Neural crest cell (in vitro differentiated cells): ENCODE results near the gene CPA1. TPM values are rescaled to one million over a fixed set of nuclear protein-coding genes. Genes with fewer than 3 reads are reported as not detected.

Experiments
- DNase-seq: peaks from one replicate; pipeline ENCODE4 v3.0.0; 2021; ENCODE audit warnings: low read depth, mixed read lengths, low spot score
- H3K27ac Mint-ChIP-seq: one replicate; pipeline ENCODE4 v1.8.0; 2021; ENCODE audit warnings: mild to moderate bottlenecking, mixed read lengths; ENCODE audit not compliant: unreplicated experiment
- H3K27me3 Mint-ChIP-seq: 2 replicates; pipeline ENCODE4 v1.8.0; 2021; ENCODE audit warnings: low read depth, mild to moderate bottlenecking, mixed read lengths
- H3K36me3 Mint-ChIP-seq: 2 replicates; pipeline ENCODE4 v1.8.0; 2021; ENCODE audit warnings: low read depth, mild to moderate bottlenecking, mixed read lengths
- H3K4me1 Mint-ChIP-seq: 2 replicates; pipeline ENCODE4 v1.8.0; 2021; ENCODE audit warnings: mixed read lengths
- H3K4me3 Mint-ChIP-seq: one replicate; pipeline ENCODE4 v1.8.0; 2021; ENCODE audit warnings: mild to moderate bottlenecking, mixed read lengths
- H3K9me3 Mint-ChIP-seq: 2 replicates; pipeline ENCODE4 v1.8.0; 2021; ENCODE audit warnings: mixed read lengths
- total RNA-seq: library from RNA; stranded (reverse); gene quantifications from 2 replicates; pipeline ENCODE4 v1.2.1, GENCODE V29; 2021
- TF ChIP-seq, protein P1 (sequence below): fragments of 200-600 bp; sonication (generic); conservative IDR thresholded peaks from 2 replicates; pipeline ENCODE4 v1.5.0; 2021; ENCODE audit warnings: antibody characterized with exemption, mild to moderate bottlenecking

Gene CPA1
- total RNA-seq, 1 donor from 2014 or later = not detected

- Mint-ChIP-seq H3K4me3 (no peak overlapping the region), H3K36me3 (peaks cover 2% of the 10 kb centered on the region), H3K27ac (no peak overlapping the region), H3K4me1 (peaks cover 18% of the 10 kb centered on the region), H3K9me3 (peaks cover 9% of the 10 kb centered on the region), H3K27me3 (no peaks in the 10 kb centered on the region)
- DNase-seq = no peak
- TF ChIP-seq, protein P1, sequence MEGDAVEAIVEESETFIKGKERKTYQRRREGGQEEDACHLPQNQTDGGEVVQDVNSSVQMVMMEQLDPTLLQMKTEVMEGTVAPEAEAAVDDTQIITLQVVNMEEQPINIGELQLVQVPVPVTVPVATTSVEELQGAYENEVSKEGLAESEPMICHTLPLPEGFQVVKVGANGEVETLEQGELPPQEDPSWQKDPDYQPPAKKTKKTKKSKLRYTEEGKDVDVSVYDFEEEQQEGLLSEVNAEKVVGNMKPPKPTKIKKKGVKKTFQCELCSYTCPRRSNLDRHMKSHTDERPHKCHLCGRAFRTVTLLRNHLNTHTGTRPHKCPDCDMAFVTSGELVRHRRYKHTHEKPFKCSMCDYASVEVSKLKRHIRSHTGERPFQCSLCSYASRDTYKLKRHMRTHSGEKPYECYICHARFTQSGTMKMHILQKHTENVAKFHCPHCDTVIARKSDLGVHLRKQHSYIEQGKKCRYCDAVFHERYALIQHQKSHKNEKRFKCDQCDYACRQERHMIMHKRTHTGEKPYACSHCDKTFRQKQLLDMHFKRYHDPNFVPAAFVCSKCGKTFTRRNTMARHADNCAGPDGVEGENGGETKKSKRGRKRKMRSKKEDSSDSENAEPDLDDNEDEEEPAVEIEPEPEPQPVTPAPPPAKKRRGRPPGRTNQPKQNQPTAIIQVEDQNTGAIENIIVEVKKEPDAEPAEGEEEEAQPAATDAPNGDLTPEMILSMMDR = no peak
Measured at GRCh38 chr7:130385600-130386066, 5.3 kb downstream of the CPA1 start.

DNA sequence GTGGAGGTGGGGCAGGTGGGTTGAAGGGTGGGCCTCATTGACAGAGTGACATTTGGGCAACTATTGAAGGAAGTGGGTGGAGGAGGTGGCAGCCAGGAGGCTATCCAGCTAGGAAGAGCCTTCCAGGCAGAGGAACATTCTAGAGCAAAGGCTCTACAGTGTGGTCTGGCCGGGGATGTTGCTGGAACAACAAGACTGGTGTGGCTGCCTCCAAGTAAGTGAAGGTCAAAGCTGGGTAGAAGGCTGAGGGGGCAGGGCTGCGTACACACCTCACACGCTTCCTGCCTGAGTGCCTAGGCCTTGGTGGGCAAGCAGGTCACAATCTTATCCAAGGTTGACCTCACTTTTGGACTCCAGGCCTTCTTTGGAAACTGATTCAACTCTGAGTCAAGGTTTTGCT is 6.6 kb downstream of the CPA1 start:
- peaks cover 17% of the 10 kb centered on the region for H3K4me1 Mint-ChIP-seq
- no peak overlapping the region for H3K27ac Mint-ChIP-seq
- H3K27me3 Mint-ChIP-seq = no peaks in the 10 kb centered on the region
- no peak overlapping the region for H3K4me3 Mint-ChIP-seq
- H3K36me3 Mint-ChIP-seq = peaks cover 2% of the 10 kb centered on the region
- TF ChIP-seq, protein P1 = no peak
- peaks cover 9% of the 10 kb centered on the region for H3K9me3 Mint-ChIP-seq
- DNase-seq = no peak

GRCh38 chr7:130387306-130387627 is 7.0 kb downstream of the CPA1 start:
- no peak overlapping the region for H3K27ac Mint-ChIP-seq
- H3K4me1 Mint-ChIP-seq = peaks cover 19% of the 10 kb centered on the region
- peaks cover 2% of the 10 kb centered on the region for H3K36me3 Mint-ChIP-seq
- no peaks in the 10 kb centered on the region for H3K27me3 Mint-ChIP-seq
- no peak for DNase-seq
- TF ChIP-seq, protein P1 = no peak
- peaks cover 9% of the 10 kb centered on the region for H3K9me3 Mint-ChIP-seq
- no peak overlapping the region for H3K4me3 Mint-ChIP-seq

DNA sequence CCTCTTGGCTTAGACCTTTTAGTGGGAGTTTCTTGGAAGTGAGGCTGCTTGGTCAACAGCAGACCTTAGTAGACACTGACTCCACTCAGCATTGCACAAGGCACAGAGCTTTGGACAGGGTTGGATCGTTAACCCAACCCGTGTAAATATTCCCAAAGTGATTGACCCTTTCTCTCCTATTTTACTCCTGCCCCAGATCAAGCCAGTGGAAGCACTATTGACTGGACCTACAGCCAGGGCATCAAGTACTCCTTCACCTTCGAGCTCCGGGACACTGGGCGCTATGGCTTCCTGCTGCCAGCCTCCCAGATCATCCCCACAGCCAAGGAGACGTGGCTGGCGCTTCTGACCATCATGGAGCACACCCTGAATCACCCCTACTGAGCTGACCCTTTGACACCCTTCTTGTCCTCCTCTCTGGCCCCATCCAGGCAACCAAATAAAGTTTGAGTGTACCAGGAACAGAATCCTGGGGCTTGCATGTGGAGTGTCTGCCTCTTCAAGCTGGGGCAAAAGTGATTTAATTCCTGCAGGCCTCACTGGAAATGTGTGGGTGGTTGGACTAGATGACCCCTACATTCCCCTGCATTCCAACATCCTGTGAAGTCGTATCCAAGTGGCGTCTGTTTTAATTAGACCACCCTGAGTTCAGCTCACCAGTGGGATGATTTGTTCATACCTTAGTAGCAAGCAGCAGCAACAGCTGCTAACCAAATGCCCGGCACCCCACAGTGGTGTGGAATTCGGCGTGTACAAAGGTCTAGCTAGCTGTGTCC is 7.5 kb downstream of the CPA1 start:
- H3K27me3 Mint-ChIP-seq = no peaks in the 10 kb centered on the region
- H3K4me3 Mint-ChIP-seq = no peak overlapping the region
- peak overlapping the region; percentile 68 for H3K27ac Mint-ChIP-seq
- DNase-seq = no peak
- H3K36me3 Mint-ChIP-seq = peaks cover 2% of the 10 kb centered on the region
- H3K4me1 Mint-ChIP-seq = peaks cover 23% of the 10 kb centered on the region
- TF ChIP-seq, protein P1 = no peak
- peaks cover 9% of the 10 kb centered on the region for H3K9me3 Mint-ChIP-seq

DNA sequence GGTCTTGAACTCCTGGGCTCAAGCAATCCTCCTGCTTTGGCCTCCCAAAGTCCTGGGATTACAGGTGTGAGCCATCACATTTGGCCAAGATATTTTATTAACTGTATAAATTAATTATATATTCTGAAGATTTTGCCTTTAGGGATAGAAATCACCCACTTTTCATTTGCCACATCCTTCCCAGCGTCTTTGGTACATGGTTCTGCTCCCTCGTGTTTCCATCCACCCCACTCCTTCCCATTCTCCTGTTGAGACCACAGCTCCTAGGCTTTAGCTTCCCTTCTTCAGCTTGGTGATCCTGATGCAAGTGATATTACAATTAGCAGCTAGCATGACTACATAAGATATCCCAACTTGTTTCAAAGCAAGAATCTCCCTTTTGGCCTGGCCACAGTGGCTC is 8.4 kb downstream of the CPA1 start:
- Mint-ChIP-seq H3K9me3 (peaks cover 9% of the 10 kb centered on the region), H3K4me3 (no peak overlapping the region), H3K27me3 (no peaks in the 10 kb centered on the region), H3K4me1 (peaks cover 28% of the 10 kb centered on the region), H3K36me3 (peaks cover 2% of the 10 kb centered on the region), H3K27ac (no peak overlapping the region)
- DNase-seq = no peak
- TF ChIP-seq, protein P1 = no peak
